Astrocyte (in vitro differentiated cells and primary cell): Measurements from ENCODE around the gene ARID3B.

Source experiments
- CTCF ChIP-seq: IDR thresholded peaks from 2 replicates; pipeline ENCODE4 v1.5.1; 2011; ENCODE audit warnings: low read depth, mild to moderate bottlenecking, inconsistent platforms, low read length, moderate library complexity; ENCODE audit not compliant: insufficient read depth
- EZH2 ChIP-seq: IDR thresholded peaks from 2 replicates; pipeline ENCODE4 v1.6.1; 2012; ENCODE audit warnings: mild to moderate bottlenecking, low read length, inconsistent platforms; ENCODE audit not compliant: insufficient read depth

- TF ChIP-seq CTCF = no peak
- TF ChIP-seq EZH2 = no peak
Observed at GRCh38 chr15:74558706-74559105, 17.7 kb downstream of the ARID3B start.
